NCI-H1105 (cell line): ENCODE data around the gene TBX5.
"Not testable (repeated sequence)": the region's sequence is repeated elsewhere in the genome, so short reads cannot be mapped to it uniquely, and the experiment has no call there.

Source experiments
- DNase-seq: peaks from one replicate; lab custom pipeline; 2025; lab: John Stamatoyannopoulos, UW

The TBX5 gene

GRCh38 chr12:114384739-114385138 is 21.2 kb downstream of the TBX5 start:
- DNase-seq = no peak

GRCh38 chr12:114381177-114381576 is 24.8 kb downstream of the TBX5 start:
- no peak for DNase-seq

GRCh38 chr12:114371733-114372132 is 34.2 kb downstream of the TBX5 start:
- DNase-seq = no peak

GRCh38 chr12:114371250-114371649 is 34.7 kb downstream of the TBX5 start:
- no peak for DNase-seq

- no peak for DNase-seq
These were observed 37.1 kb downstream of the TBX5 start for GRCh38 chr12:114368685-114369452.

- no peak for DNase-seq
These were observed 44.0 kb downstream of the TBX5 start for GRCh38 chr12:114361992-114362391.

- DNase-seq = no peak
These were observed 44.4 kb downstream of the TBX5 start for GRCh38 chr12:114361545-114361944.

GRCh38 chr12:114360485-114360884 is 45.5 kb downstream of the TBX5 start:
- no peak for DNase-seq

GRCh38 chr12:114355389-114356088 is 50.4 kb downstream of the TBX5 start:
- DNase-seq = no peak

GRCh38 chr12:114349239-114349638 is 56.7 kb downstream of the TBX5 start:
- DNase-seq = not testable (repeated sequence)

GRCh38 chr12:114347861-114348260 is 58.1 kb downstream of the TBX5 start:
- no peak for DNase-seq

- no peak for DNase-seq
These were observed 61.1 kb downstream of the TBX5 start for GRCh38 chr12:114344831-114345230.

- DNase-seq = no peak
These were observed 61.7 kb downstream of the TBX5 start for GRCh38 chr12:114344303-114344663.

GRCh38 chr12:114343585-114344302 is 62.2 kb downstream of the TBX5 start:
- no peak for DNase-seq

- DNase-seq = no peak
These were observed 63.3 kb downstream of the TBX5 start for GRCh38 chr12:114342656-114343055.

GRCh38 chr12:114341635-114342034 is 64.3 kb downstream of the TBX5 start:
- DNase-seq = no peak

- no peak for DNase-seq
These were observed 65.7 kb downstream of the TBX5 start for GRCh38 chr12:114340231-114340630.

- DNase-seq = no peak
These were observed 66.3 kb downstream of the TBX5 start for GRCh38 chr12:114339626-114340025.

- no peak for DNase-seq
These were observed 70.3 kb downstream of the TBX5 start for GRCh38 chr12:114335607-114336006.

GRCh38 chr12:114334395-114334794 is 71.5 kb downstream of the TBX5 start:
- DNase-seq = no peak

- DNase-seq = no peak
These were observed 77.7 kb downstream of the TBX5 start for GRCh38 chr12:114328292-114328691.

- no peak for DNase-seq
These were observed 78.2 kb downstream of the TBX5 start for GRCh38 chr12:114327765-114328164.

- DNase-seq = no peak
These were observed 84.4 kb downstream of the TBX5 start for GRCh38 chr12:114321524-114321923.
